SK-N-SH (cell line): ENCODE results near the gene ACTR3.

Experiments
- CHD2 ChIP-seq: fragments of 150-350 bp; IDR thresholded peaks from 2 replicates; pipeline ENCODE4 v1.6.1; 2018; ENCODE audit warnings: low read length; ENCODE audit not compliant: partially characterized antibody
- CTCF ChIP-seq: fragments of 200-600 bp; sonication (generic); IDR thresholded peaks from 2 replicates; pipeline ENCODE4 v1.6.1; 2017; ENCODE audit warnings: antibody characterized with exemption, mild to moderate bottlenecking, moderate library complexity
- EP300 ChIP-seq, 2 experiments: IDR thresholded peaks; 2 replicates each; pipeline versions ENCODE4 v1.4.0 to v1.6.1; 2012; ENCODE audit warnings: borderline replicate concordance in 1 of 2, low read depth in 1 of 2, low read length in 1 of 2
- GABPA ChIP-seq: IDR thresholded peaks from 2 replicates; pipeline ENCODE4 v1.4.0; 2012; ENCODE audit warnings: low read depth, mild to moderate bottlenecking
- GATA2 ChIP-seq: sonication (generic); formaldehyde crosslinking; IDR thresholded peaks from 2 replicates; pipeline ENCODE4 v1.5.0; 2020; ENCODE audit warnings: mild to moderate bottlenecking, missing genetic modification reagents
- MXI1 ChIP-seq: IDR thresholded peaks from 2 replicates; pipeline ENCODE4 v1.6.1; 2012; ENCODE audit warnings: mild to moderate bottlenecking, low read depth, low read length, improper control_type of control experiment
- POLR2AphosphoS5 ChIP-seq: IDR thresholded peaks from 2 replicates; pipeline ENCODE4 v1.6.1; 2012; ENCODE audit warnings: low read depth, low read length
- RAD21 ChIP-seq: IDR thresholded peaks from 2 replicates; pipeline ENCODE4 v1.6.1; 2012; ENCODE audit warnings: mild to moderate bottlenecking, low read length
- SMC3 ChIP-seq: IDR thresholded peaks from 2 replicates; pipeline ENCODE4 v1.6.1; 2012; ENCODE audit warnings: low read depth, low read length, improper control_type of control experiment
- TAF1 ChIP-seq: IDR thresholded peaks from 2 replicates; pipeline ENCODE4 v1.6.1; 2012; ENCODE audit warnings: low read depth, mild to moderate bottlenecking, low read length, moderate library complexity, borderline replicate concordance
- YY1 ChIP-seq: IDR thresholded peaks from 2 replicates; pipeline ENCODE4 v1.4.0; 2012; ENCODE audit warnings: low read depth, mild to moderate bottlenecking

GRCh38 chr2:113977660-113978523 is 88.0 kb downstream of the ACTR3 start:
- TF ChIP-seq RAD21 = no peak
- TF ChIP-seq EP300 (IDR thresholded peaks at IDR 0.05; ENCODE audit: borderline replicate concordance in 1 of 2, low read depth in 1 of 2, low read length in 1 of 2) = no peak
- TF ChIP-seq CTCF = peak; percentile 33
- TF ChIP-seq GATA2 (CRISPR knock-in tag) = no peak
- TF ChIP-seq POLR2AphosphoS5 = no peak
- no peak for TF ChIP-seq YY1
- no peak for TF ChIP-seq GABPA
- no peak for TF ChIP-seq MXI1
- no peak for TF ChIP-seq CHD2
- TF ChIP-seq SMC3 = no peak
- TF ChIP-seq TAF1 = no peak
